ENCODE results near the gene TRIB2.

GRCh38 chr2:12688893-12689292, 27.8 kb upstream of the TRIB2 start:
- TF ChIP-seq PKNOX1 (IDR thresholded peaks at IDR 0.05) (no peak), BHLHE40 (IDR thresholded peaks at IDR 0.05; ENCODE audit: borderline replicate concordance) (no peak), SP1 (IDR thresholded peaks at IDR 0.05) (no peak), FOXM1 (IDR thresholded peaks at IDR 0.05; ENCODE audit: borderline replicate concordance) (no peak)
